Fibroblast of peridontal ligament (primary cell): ENCODE results near the gene RMND5B.
A peak's percentile ranks its signal among the peaks of the same experiment; 100 is the strongest.

Source experiments
- DNase-seq: peaks from one replicate; pipeline ENCODE4 v3.0.0-alpha.2; 2010; ENCODE audit errors: extremely low read depth

RMND5B gene

GRCh38 chr5:178130234-178130575, 609 bp upstream of the RMND5B start:
- peak; percentile 36 for DNase-seq

GRCh38 chr5:178131446-178131996, 707 bp downstream of the RMND5B start:
- no peak for DNase-seq

DNA sequence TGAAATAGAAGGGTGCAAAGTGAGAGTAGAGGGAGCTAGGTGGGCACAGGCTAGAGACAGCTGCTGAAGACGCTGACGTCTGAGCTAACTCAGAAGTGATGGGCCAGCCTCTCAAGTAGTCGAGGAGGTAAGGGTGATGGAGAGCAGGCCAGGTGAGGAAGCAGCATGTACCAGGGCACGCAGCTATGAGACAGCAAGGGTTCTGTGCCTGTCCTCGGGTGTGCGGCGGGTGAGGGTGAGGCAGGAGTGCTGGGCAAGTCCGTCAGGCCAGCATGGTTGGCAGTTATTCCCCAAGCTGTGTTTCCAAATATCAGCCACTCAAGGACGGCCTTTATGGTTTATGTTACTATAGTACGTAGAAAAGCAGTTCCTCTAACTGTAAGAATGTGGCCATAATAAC, 6.2 kb downstream of the RMND5B start:
- no peak for DNase-seq

GRCh38 chr5:178137991-178138390, 7.2 kb downstream of the RMND5B start:
- DNase-seq, result no peak

- no peak for DNase-seq
These were observed 10.7 kb downstream of the RMND5B start for GRCh38 chr5:178141550-178141949.

GRCh38 chr5:178142642-178143041, 11.8 kb downstream of the RMND5B start:
- no peak for DNase-seq

GRCh38 chr5:178143246-178143645, 12.4 kb downstream of the RMND5B start:
- DNase-seq, result no peak

DNA sequence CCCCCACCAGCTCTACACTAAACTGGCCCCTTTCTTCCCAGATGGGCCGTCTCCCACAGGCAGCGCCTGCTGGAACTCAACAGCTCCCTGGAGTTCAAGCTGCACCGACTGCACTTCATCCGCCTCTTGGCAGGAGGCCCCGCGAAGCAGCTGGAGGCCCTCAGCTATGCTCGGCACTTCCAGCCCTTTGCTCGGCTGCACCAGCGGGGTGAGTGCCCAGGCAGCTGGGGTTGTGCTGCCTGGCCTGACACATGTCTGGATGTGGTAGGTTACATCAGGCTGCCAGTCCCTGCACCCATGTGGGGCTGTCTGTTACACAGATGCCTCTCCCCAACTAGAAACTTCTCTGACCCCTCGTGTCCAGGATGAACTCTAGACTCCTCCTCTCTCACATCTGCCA, 13.1 kb downstream of the RMND5B start:
- DNase-seq, result no peak

DNA sequence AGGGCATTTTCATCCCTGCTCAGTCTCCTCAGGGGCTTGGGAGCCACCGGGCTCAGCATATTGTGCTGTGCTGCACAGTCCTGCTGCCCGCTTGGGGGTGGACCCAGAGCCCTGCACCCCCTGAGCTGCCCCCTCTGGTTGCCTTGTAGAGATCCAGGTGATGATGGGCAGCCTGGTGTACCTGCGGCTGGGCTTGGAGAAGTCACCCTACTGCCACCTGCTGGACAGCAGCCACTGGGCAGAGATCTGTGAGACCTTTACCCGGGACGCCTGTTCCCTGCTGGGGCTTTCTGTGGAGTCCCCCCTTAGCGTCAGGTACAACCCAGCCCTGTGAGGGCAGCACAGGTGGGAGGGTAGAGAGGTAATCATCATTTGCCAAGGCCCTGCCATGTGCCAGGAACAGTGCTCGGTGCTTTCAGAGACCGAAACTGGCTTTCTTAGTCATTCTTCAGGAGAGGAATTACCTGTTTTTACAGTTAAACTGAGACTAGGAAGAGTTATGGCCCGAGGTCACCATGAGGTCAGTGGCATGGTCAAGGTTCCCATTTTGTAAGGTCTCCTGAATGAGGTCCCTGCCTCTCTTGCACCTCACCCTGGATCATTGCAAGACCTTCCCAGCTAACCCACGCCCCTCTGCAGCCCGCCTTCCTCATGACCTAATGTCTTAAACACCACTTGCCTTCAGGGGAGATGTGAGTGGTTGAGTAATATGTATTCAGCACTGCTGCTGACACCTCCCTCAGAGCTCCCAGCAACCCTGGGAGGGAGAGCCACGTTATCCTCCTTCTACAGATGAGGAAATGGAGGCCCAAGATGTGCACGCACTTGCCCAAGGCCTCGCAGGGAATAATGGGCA, 15.4 kb downstream of the RMND5B start:
- peak; percentile 28 for DNase-seq

GRCh38 chr5:178147406-178147805, 16.6 kb downstream of the RMND5B start:
- no peak for DNase-seq

DNA sequence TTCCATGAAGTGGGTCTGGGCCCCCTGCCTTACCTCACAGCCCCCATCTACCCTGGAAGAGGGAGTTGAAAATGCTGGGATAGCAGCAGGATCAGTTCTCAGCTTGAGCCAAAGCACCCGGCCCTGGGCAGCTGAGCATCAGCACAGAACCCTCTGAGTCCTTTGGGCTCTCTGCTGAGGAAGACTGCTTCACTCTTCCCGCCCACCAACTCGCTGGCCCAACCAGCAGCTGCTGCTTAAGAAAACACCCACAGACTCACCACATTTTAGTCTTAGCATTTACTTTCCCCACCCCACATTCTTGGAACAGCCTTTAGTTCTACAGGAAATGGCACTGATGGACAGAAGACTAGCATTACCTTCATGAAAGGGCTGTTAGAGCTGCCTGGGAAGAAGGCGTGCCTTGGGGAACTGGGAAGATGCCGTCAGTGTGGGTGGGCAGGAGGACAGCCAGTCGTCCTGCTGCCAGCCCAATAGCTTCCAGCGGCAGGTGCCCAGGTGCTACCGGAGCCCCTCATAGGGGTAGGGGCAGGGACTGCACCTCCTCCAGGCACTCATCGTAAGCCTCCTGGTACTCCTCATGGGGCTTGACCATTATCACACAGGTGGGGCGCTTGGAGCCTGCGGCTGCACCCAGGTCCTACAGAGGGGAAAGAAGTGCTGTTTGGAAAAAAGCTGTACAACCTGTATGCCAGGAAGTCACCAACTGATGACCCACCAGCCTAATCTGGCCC, 18.6 kb downstream of the RMND5B start:
- peak; percentile 39 for DNase-seq

- DNase-seq, result no peak
These were observed 20.3 kb downstream of the RMND5B start for GRCh38 chr5:178150977-178151734.

GRCh38 chr5:178152491-178153444, 22.0 kb downstream of the RMND5B start:
- no peak for DNase-seq

DNA sequence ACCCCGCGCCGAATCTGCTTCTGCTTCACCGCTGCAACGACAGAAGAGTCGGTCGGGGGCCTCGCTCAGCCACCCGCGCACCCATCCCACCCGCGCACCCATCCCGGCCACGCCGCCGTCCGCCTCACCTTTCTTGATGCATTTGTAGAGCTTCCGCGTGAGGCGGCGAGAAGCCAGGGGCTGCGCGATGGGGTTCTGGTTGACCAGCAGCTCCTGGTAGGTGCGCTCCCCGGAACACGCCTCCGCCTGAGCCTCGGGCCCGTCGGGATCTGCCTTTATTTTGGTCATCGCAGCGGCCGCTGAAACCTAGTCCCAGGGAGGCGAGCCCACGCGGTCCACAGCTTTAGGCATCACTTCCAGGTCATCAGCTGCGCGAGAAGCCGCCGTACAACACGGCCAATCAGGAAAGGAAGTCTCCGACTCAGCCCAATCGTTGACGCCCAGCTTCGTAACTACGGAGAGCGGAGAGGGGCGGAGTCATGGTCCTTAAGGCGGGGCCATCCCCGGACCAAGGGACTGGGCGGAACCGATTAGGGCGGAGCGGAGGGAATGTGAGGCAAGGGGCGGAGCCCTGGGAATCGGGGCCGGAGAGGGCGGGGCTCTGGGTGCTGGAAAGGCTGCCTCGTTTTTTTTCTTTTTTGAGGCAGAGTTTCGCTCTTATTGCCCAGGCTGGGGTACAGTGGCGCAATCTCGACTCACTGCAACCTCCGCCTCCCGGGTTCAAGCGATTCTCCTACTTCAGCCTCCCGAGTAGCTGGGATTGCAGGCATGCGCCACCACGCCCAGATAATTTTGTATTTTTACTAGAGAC, 22.9 kb downstream of the RMND5B start, which contains the start of gene NHP2:
Gene NHP2 (minus strand): TSS at position 356 of the 811 bp plus-strand sequence. CDS start 68 bp downstream, at position 288.
- peak; percentile 99 for DNase-seq

DNA sequence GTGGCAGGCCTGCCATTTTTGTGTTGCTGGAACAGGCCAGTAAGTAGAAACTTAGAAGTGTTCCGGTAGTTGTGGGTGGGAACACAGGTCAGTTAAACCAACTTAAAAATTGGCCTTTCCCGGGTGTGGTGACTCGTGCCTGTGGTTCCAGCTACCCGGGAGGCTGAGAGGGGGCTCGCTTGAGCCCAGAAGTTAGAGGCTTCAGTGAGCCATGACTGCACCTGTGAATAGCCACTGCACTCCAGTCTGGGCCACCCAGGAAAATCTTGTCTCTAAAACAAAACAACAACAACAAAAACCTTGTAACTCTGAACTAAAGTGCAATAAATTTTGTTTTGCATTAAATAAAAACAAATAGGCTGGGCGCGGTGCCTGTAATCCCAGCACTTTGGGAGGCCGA, 24.3 kb downstream of the RMND5B start:
- DNase-seq, result no peak

DNA sequence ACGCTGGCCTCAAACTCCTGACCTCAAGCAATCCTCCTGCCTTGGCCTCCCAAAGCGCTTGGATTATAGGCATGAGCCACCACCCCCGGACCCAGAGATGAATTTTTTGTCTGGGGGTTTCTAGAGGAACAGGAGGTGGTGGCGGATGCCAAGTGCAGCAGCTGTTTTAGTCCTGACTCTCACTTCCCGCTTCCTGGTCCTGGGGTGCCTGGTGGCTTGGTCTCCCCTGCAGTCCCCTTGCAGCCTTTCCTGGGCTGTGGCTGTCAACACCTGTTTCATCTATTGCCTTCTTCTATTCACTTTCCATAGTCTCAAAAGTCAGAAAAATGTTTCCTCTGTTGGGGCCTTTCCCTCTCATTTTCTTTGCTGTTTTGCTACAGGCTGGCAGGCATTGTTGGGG, 29.4 kb downstream of the RMND5B start:
- DNase-seq, result no peak

DNA sequence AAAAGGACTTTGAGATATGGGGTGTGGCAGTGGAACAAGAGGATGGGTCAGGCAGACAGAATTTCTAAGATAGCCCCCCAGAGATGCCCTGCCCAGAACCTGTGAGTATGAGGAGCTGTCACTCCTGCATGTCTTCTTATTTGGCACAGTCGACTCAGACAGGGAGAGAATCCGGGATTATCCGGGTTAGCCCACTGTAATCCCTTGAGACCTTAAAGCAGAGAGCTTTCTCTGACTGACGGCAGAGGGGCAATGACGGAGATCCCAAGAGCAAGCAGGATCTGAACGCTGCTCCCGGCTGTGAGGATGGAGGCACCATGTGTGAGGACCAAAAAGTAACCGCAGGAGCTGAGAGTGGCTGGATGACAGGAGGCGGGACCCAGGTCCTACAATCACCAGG, 31.7 kb downstream of the RMND5B start:
- no peak for DNase-seq

DNA sequence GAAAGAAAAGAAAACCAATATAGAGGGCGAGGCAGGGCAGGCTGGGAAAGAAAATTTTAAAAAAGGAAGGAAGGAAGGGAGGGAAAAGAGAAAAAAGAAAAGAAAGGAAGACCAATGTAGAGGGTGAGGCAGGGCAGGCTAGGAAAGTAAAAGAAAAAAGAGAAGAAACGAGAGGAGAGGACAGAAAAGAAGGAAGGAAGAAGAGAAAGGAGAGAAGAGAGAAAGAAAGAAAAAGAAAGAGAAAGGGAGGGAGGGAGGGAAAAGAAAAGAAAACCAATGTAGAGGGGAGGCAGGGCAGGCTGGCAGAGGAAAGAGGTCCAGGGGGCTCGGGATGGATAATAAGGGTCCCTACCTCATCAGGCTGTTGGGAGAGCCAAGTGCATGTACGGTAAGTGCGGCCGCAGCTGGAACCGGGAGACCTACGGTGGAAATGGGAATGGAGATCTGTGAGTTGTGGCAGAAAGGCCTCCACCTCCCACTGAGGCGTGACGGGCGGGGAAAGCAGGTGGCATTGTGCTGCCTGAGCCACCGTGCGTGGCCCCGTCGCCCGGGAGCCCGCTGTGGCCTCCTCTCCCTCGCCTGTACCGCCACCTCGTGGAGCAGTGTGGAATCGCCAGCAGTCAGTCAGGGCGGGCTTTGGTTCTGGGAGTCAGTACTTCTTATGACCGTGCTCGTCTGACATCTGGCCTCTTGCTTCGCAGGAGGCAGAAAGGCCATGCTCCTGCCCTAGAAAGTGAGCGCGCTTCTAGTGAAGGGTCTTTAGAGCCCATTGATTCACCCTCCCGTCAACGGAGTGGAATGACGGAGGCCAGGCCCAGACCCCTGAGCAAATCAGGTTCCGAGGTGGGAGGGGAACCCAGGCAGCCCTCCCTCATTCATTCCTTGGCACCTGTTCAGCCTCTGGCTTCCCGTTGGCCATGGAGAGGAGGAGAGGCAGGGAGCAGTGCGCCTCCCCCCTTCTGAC, 33.2 kb downstream of the RMND5B start:
- DNase-seq, result peak; percentile 63

DNA sequence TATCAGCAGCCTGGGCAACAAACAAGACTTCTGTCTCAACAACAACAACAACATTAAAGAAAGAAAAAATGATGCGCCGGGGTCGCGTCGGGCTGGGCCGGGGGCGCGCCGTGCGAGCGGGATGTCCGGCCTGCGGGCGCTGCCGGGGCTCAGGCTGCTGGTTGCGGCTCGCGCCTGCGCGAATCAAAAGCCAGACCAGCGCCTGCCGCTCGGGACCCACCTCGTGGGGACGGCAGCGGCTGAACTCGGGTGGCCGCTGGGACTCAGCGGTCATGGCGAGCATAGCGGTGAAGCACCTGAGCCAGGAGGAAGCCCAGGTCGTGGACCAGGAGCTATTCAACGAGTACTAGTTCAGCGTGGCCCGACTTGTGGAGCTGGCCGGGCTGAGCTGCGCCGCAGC, 34.8 kb downstream of the RMND5B start:
- no peak for DNase-seq
